Effector memory CD4-positive, alpha-beta T cell (primary cell): ENCODE data around the gene POC1A.

Experiments
- DNase-seq, 3 donors: peaks; one replicate each; pipeline ENCODE4 v3.0.0-alpha.2; 2020
- H3K27ac ChIP-seq: 2 replicates; pipeline ENCODE4 v1.7.0; 2013; ENCODE audit warnings: mild to moderate bottlenecking, low read length, moderate library complexity; ENCODE audit not compliant: insufficient read depth, poor library complexity, severe bottlenecking
- H3K27me3 ChIP-seq: replicated peaks from 2 replicates; pipeline ENCODE4 v1.7.0; 2013; ENCODE audit warnings: mild to moderate bottlenecking, low read length; ENCODE audit not compliant: insufficient read depth, control insufficient read depth, poor library complexity, severe bottlenecking
- H3K36me3 ChIP-seq: 2 replicates; pipeline ENCODE4 v1.7.0; 2013; ENCODE audit warnings: mild to moderate bottlenecking, low read length, moderate library complexity; ENCODE audit not compliant: control insufficient read depth, insufficient read depth
- H3K4me1 ChIP-seq: 2 replicates; pipeline ENCODE4 v1.7.0; 2013; ENCODE audit warnings: low read length, mild to moderate bottlenecking; ENCODE audit not compliant: control insufficient read depth, insufficient read depth, poor library complexity, severe bottlenecking
- H3K4me3 ChIP-seq: 2 replicates; pipeline ENCODE4 v1.7.0; 2013; ENCODE audit warnings: low read length, low read depth, mild to moderate bottlenecking; ENCODE audit not compliant: insufficient read depth, poor library complexity, severe bottlenecking
- H3K9me3 ChIP-seq: 2 replicates; pipeline ENCODE4 v1.7.0; 2013; ENCODE audit warnings: mild to moderate bottlenecking, low read length, moderate library complexity; ENCODE audit not compliant: control insufficient read depth

The POC1A gene

DNA sequence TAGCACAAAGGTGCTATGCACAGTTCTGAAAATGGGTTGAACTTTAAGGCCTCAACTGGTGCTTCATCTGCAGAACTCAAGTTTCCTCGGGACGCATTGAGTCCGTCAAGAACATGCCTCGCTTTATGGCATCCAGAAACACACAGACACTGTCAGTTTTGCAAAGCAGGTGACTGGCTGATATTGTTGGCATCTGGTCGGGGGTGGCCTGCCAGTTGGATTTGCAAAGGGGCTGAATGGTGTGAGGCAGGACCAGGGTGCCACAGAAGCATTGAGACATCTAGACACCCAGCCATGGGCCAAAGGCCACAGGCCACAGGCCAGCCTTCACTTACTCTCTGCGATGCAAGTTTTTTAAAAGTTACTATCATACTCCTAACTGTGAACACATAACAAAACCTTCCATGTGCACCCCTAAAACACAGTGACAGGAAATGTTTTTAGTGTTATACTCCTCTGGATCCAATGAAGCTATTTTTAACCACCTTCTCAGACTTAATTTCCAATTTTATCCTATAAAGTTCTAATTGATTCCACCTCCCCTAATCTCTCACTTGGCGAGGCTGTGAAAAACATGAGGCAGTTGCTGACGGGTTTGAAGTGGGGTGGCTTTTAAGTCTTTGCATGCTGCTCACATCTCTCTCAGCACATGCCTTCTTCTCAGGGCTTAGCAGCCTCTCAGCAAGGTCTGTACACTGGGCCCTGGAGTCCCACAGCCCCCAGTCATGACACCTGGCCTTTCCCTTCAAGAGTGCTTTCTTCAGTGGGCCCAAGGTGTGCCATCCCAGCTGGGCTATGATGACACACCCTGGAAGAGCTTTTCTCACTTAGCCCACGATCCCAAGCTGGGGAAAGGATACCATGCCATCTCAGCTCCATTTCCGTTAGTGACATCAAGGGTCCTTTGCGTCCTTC, 59.4 kb downstream of the POC1A start:
- H3K27ac ChIP-seq = no peak overlapping the region
- H3K9me3 ChIP-seq = no peaks in the 10 kb centered on the region
- no peaks in the 10 kb centered on the region for H3K4me1 ChIP-seq
- H3K36me3 ChIP-seq = no peaks in the 10 kb centered on the region
- no peaks in the 10 kb centered on the region for H3K27me3 ChIP-seq
- H3K4me3 ChIP-seq = no peak overlapping the region
- no peak for DNase-seq

DNA sequence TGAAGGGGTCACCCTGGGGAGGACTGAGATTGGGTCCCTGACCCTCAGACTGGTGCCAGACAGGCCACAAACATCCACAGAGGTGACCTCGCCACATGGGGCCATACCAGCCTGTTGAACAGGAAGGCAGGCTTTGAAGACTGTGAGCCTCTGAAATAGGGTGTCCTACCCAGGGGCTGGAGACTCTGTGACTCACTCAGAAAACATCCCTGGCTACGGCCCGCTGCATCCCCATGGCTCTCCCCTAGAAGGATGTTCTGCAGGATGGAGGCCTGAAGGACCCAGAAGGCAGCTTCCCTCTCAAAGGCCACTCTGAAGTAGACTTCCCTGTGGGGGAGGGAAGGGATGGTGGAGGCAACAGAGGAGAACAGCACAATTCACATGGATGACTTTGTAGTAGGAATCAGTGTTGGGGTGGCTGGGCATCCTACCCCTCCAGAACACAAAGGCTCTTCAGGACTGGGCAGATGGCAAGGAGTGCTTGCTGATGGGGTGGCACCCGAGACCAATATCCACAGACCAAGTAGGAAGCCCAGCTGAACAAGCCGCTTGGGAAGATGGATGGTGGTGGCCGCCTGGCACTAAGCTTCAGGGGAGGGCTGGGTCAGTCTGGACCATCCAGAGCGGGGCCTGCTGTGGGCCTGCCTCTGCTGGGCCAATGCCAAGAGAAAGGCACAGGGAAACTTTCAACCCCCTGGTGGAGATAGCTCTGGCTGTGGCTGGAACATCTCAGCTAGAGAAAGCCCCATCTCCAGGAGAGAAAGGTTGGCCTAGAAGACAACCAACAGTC, 60.3 kb downstream of the POC1A start:
- no peak overlapping the region for H3K4me3 ChIP-seq
- no peaks in the 10 kb centered on the region for H3K36me3 ChIP-seq
- H3K9me3 ChIP-seq = no peaks in the 10 kb centered on the region
- no peak overlapping the region for H3K27ac ChIP-seq
- no peaks in the 10 kb centered on the region for H3K4me1 ChIP-seq
- DNase-seq = no peak
- no peaks in the 10 kb centered on the region for H3K27me3 ChIP-seq

DNA sequence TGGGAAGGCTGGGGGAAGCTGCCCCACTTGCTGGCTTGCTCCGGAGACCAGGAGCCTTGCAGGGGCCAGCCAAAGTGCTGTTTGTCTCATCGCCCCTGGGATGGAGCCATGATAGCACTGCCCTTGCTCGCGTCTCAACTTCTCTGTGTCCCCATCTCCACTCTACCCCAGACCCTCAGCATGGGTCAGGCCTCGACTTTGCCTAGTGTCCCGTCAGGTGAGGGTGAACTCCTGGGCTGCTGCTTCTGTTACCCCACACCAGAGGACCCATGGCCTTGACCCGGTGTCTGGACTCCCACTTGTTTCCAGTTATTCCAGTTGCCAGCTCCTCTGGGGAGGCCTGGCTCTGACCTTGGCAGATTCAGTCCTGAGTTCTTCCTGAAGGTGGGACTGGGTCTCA, 61.3 kb downstream of the POC1A start:
- Histone ChIP-seq H3K4me1 (no peaks in the 10 kb centered on the region), H3K9me3 (no peaks in the 10 kb centered on the region), H3K36me3 (no peaks in the 10 kb centered on the region), H3K27ac (no peak overlapping the region), H3K27me3 (no peaks in the 10 kb centered on the region), H3K4me3 (no peak overlapping the region)
- DNase-seq = no peak

DNA sequence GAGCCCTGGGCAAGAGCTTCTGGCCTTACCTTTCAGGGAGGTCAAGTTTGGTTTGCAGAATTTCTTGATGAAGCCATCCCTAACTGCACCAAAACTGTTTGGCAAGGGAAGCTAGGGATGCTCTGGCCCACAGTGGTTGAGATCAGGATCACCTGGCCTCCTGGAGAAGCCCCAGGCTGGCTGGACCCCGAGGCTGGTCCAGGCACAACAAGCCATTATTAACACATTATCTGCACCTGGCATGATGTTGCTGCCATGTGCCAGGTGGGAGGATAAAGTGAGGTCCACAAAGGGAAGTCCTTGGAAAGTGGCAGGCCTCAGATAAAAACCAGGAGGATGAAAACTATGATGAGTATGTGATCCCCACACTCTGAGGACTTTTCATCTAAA, 62.0 kb downstream of the POC1A start:
- no peak overlapping the region for H3K4me3 ChIP-seq
- H3K27ac ChIP-seq = no peak overlapping the region
- H3K36me3 ChIP-seq = no peaks in the 10 kb centered on the region
- H3K27me3 ChIP-seq = no peaks in the 10 kb centered on the region
- H3K4me1 ChIP-seq = no peaks in the 10 kb centered on the region
- no peak for DNase-seq
- H3K9me3 ChIP-seq = no peaks in the 10 kb centered on the region

DNA sequence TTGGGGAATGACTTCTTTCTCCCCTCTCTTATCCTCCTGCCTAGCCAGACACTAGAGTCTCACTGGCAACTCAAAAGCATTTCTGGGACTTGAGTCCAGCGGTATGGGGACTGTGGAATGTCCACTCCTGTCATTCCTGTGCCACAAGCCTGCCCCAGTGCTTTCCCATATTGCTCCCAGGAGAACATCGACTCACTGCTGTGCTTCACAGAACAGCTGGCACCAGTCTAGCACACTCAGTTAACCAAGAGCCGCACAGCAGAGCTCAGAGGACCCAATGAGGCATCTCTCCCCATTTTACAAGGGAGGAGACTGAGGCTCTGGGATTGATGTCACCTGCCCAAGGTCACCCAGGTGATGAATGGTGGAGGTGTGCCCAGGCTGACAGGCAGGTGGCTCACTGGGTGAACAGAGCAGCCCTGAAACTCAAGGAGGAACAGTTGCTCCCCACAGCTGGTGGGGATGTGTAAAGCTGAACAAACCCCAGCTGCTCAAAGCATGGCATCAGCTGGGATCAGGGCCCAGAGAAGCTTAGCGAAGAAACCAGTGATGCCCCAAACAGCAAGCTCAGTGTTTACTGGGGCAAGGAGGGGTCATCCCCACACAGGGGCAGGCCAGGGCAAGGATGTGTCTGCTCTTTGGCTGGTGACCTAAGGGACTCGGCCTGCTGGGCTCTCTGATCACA, 62.5 kb downstream of the POC1A start:
- peaks cover 2% of the 10 kb centered on the region for H3K4me1 ChIP-seq
- H3K4me3 ChIP-seq = no peak overlapping the region
- H3K36me3 ChIP-seq = no peaks in the 10 kb centered on the region
- no peaks in the 10 kb centered on the region for H3K9me3 ChIP-seq
- no peaks in the 10 kb centered on the region for H3K27me3 ChIP-seq
- no peak for DNase-seq
- no peak overlapping the region for H3K27ac ChIP-seq

DNA sequence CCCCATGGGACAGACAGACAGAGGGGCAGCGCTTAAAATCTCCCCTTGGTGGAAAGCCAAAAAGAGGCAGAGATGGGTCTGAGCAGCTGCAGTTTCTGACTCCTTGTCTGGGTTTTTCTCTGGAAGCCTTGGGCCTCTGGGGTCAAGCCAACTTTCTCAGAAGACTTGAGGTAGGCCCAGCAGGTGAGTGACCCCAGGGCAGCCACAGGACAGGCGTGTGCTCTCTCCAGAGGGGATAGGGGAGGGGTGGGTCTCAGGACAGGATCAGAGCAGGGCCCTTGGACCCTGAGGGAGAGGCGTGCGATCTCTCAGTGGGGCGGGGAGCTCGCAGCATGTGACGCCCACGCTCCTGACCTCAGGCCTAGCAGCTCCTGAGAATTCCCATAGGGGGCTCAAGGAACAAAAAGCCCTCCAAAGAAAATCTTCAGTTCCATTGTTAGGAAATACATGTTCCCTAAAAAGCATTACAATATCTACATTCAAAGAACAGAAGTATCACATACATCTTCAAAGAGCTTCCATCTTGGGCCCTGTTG, 63.2 kb downstream of the POC1A start:
- Histone ChIP-seq H3K4me1 (peaks cover 4% of the 10 kb centered on the region), H3K27ac (no peak overlapping the region), H3K36me3 (no peaks in the 10 kb centered on the region), H3K9me3 (no peaks in the 10 kb centered on the region), H3K27me3 (no peaks in the 10 kb centered on the region), H3K4me3 (no peak overlapping the region)
- DNase-seq = no peak

DNA sequence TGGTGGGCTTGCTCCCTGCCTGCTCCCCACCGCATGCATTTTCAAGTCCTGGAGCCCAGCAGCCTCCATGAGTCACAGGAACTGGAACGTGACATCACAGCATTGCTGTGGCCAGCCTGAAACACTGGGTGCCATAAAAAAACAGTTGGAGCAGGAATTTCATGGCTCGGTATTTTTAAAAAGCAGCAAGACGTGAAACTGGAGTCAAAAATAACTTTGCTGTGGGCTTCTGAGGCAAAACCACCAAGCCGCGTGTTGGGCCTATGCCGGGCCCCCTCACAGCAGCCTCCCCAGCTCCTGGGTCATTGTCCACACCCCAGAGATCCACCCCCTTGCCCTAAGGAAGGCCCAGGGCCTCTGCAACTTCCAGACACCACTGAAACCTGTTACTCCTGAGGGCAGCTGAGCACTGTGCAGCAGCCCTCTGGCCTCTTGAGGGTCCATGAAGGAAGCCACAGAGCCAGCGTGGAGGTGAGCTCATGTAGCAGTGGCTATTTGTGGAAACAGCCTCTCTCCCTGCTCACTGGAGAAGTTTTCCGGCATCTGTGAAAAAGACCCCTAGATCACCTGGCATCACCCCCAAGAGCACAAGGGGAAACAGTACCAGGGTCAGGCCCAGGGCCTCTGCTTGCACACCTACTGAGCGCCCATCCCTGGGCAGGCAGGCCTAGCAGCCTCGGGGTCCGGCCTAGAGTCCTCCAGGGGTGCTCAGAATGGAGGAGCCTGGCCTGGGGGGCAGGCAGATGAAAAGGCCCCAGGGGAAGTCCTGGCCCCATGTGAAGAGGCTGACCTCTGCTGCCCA, 63.9 kb downstream of the POC1A start:
- Histone ChIP-seq H3K27me3 (no peaks in the 10 kb centered on the region), H3K27ac (no peak overlapping the region), H3K9me3 (no peaks in the 10 kb centered on the region), H3K36me3 (no peaks in the 10 kb centered on the region), H3K4me1 (peaks cover 4% of the 10 kb centered on the region), H3K4me3 (no peak overlapping the region)
- DNase-seq = no peak

DNA sequence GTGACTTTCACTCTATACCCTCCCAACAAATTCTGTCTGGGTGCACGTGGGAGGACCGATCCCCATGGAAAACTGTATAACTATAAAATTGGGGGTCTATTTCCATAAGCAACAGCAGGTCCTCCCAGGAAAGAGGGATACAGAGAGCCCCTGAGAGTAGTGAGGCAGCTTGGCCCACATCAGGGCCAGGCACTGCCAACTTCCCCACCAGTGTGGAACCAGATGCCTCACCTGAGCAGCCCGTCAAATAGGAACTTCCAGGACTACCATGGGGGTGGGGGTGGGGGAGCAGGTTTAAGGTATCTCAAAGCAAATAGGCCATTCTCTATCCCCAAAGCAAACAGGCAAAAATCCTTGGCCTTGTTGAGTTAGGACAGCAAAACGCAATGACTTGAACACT, 64.5 kb downstream of the POC1A start:
- H3K4me3 ChIP-seq = no peak overlapping the region

More for the DNA sequence above, 64.5 kb downstream of the POC1A start:
- no peak for DNase-seq
- Histone ChIP-seq H3K27ac (no peak overlapping the region), H3K36me3 (no peaks in the 10 kb centered on the region), H3K4me1 (peaks cover 4% of the 10 kb centered on the region), H3K27me3 (no peaks in the 10 kb centered on the region), H3K9me3 (no peaks in the 10 kb centered on the region)
